Measurements from ENCODE around the gene CDH6.

The CDH6 gene

GRCh38 chr5:31334061-31334860 lies 140.8 kb downstream of the CDH6 start:
- TF ChIP-seq CTCF (conservative IDR thresholded peaks at IDR 0.05; ENCODE audit: control insufficient read depth, insufficient read depth, low read depth, low read length), result no peak
- H3K4me3 ChIP-seq (ENCODE audit: control insufficient read depth, low read depth, low read length), result no peak overlapping the region
- no peak for DNase-seq (ENCODE audit: low read depth)

- TF ChIP-seq CTCF (conservative IDR thresholded peaks at IDR 0.05; ENCODE audit: control insufficient read depth, insufficient read depth, low read depth, low read length), result no peak
- no peak overlapping the region for H3K4me3 ChIP-seq (ENCODE audit: control insufficient read depth, low read depth, low read length)
- DNase-seq (ENCODE audit: low read depth), result no peak
Observed at GRCh38 chr5:31335456-31335855, 142.0 kb downstream of the CDH6 start.

GRCh38 chr5:31343946-31344345 lies 150.5 kb downstream of the CDH6 start:
- no peak for TF ChIP-seq CTCF (conservative IDR thresholded peaks at IDR 0.05; ENCODE audit: control insufficient read depth, insufficient read depth, low read depth, low read length)
- DNase-seq (ENCODE audit: low read depth), result no peak
- H3K4me3 ChIP-seq (ENCODE audit: control insufficient read depth, low read depth, low read length), result no peak overlapping the region

DNA sequence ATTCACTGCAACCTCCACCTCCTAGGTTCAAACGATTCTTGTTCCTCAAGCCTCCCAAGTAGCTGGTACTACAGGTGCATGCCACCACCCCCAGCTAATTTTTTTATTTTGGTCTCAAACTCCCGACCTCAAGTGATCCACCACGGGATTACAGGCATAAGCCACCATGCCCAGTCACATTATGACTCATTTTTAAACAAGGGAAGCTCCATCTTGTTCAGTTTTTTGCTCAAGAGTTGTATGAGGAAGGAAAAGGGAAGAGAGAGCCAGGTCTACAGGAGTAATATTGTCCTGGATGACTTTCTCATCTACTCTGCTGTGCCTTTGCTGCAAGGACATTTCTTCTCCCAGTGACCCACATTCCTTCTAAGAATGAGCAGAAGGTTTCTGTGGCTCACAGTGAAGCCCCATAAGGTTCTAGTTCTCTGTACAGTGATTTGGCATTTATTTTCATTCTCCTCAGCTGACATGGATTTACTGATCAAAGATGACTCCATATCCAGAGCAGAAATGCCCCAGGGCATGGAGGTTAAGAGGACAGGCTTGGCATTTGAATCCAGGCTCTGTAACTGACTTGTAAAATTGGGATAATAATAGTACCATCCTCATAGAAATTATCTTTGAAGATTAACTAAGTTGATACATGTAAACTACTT lies 153.5 kb downstream of the CDH6 start:
- H3K4me3 ChIP-seq (ENCODE audit: control insufficient read depth, low read depth, low read length), result no peak overlapping the region
- no peak for TF ChIP-seq CTCF (conservative IDR thresholded peaks at IDR 0.05; ENCODE audit: control insufficient read depth, insufficient read depth, low read depth, low read length)
- DNase-seq (ENCODE audit: low read depth), result no peak

- DNase-seq (ENCODE audit: low read depth), result no peak
- no peak overlapping the region for H3K4me3 ChIP-seq (ENCODE audit: control insufficient read depth, low read depth, low read length)
- TF ChIP-seq CTCF (conservative IDR thresholded peaks at IDR 0.05; ENCODE audit: control insufficient read depth, insufficient read depth, low read depth, low read length), result no peak
Observed at GRCh38 chr5:31347552-31347905, 154.0 kb downstream of the CDH6 start.

GRCh38 chr5:31350395-31350794 lies 156.9 kb downstream of the CDH6 start:
- no peak for TF ChIP-seq CTCF (conservative IDR thresholded peaks at IDR 0.05; ENCODE audit: control insufficient read depth, insufficient read depth, low read depth, low read length)
- H3K4me3 ChIP-seq (ENCODE audit: control insufficient read depth, low read depth, low read length), result no peak overlapping the region
- no peak for DNase-seq (ENCODE audit: low read depth)
